SU-DHL-6 (cell line): ENCODE data around the gene FRY.

Source experiments
- H2AFZ ChIP-seq: fragments of 200-600 bp; sonication (generic); 2 replicates; pipeline ENCODE4 v1.6.1; 2014; ENCODE audit warnings: low read depth, mild to moderate bottlenecking, moderate library complexity, mixed read lengths, antibody characterized with exemption, low read length; ENCODE audit not compliant: severe bottlenecking
- H3F3A ChIP-seq: fragments of 200-600 bp; shearing (Covaris generic); 2 replicates; pipeline ENCODE4 v1.6.0; 2016; ENCODE audit warnings: antibody characterized with exemption, mild to moderate bottlenecking; ENCODE audit not compliant: insufficient read depth
- H3K27ac ChIP-seq: fragments of 200-600 bp; sonication (generic); 2 replicates; pipeline ENCODE4 v1.5.1; 2016; ENCODE audit warnings: low read depth, mild to moderate bottlenecking, low read length, moderate library complexity, mixed read lengths
- H3K27me3 ChIP-seq: fragments of 200-600 bp; sonication (generic), shearing (Covaris generic); 2 replicates; pipeline ENCODE4 v1.6.0; 2014; ENCODE audit warnings: mild to moderate bottlenecking, low read length
- H3K36me3 ChIP-seq: fragments of 200-600 bp; sonication (generic); 2 replicates; pipeline ENCODE4 v1.6.1; 2014; ENCODE audit warnings: mild to moderate bottlenecking, low read length, mixed read lengths
- H3K4me2 ChIP-seq: fragments of 300-600, 200-600 bp; shearing (Covaris generic), sonication (generic); 2 replicates; pipeline ENCODE4 v1.6.0; 2014; ENCODE audit warnings: low read length, low read depth, mild to moderate bottlenecking; ENCODE audit not compliant: poor library complexity, severe bottlenecking
- H3K4me3 ChIP-seq: fragments of 200-600 bp; sonication (generic); 2 replicates; pipeline ENCODE4 v1.5.1; 2014; ENCODE audit warnings: antibody characterized with exemption, low read length, mild to moderate bottlenecking, mixed read lengths; ENCODE audit not compliant: insufficient read depth, poor library complexity, severe bottlenecking
- H3K79me2 ChIP-seq: fragments of 200-600 bp; sonication (generic); 2 replicates; pipeline ENCODE4 v1.6.1; 2014; ENCODE audit warnings: mild to moderate bottlenecking, low read length, moderate library complexity; ENCODE audit not compliant: insufficient read depth
- H3K9ac ChIP-seq: fragments of 200-600 bp; sonication (generic); 2 replicates; pipeline ENCODE4 v1.7.0; 2014; ENCODE audit warnings: mild to moderate bottlenecking, low read length
- H3K9me2 ChIP-seq: fragments of 200-600 bp; sonication (generic); replicated peaks from 2 replicates; pipeline ENCODE4 v1.6.1; 2014; ENCODE audit warnings: low read length; ENCODE audit not compliant: insufficient read depth
- H3K9me3 ChIP-seq: fragments of 200-600 bp; sonication (generic); 2 replicates; pipeline ENCODE4 v1.6.1; 2014; ENCODE audit warnings: low read length, mixed read lengths; ENCODE audit not compliant: insufficient read depth
- H4K20me1 ChIP-seq: fragments of 200-600 bp; sonication (generic); 2 replicates; pipeline ENCODE4 v1.6.1; 2014; ENCODE audit warnings: low read depth, mild to moderate bottlenecking, antibody characterized with exemption, low read length, moderate library complexity, mixed read lengths
- CTCF ChIP-seq: fragments of 200-600 bp; sonication (generic); IDR thresholded peaks from one replicate; pipeline ENCODE4 v1.5.1; 2017; ENCODE audit warnings: antibody characterized with exemption, mild to moderate bottlenecking, low read length, moderate library complexity; ENCODE audit not compliant: insufficient read depth, poor library complexity, severe bottlenecking
- EZH2phosphoT487 ChIP-seq: fragments of 200-600 bp; sonication (generic), shearing (Covaris generic); conservative IDR thresholded peaks from 2 replicates; pipeline ENCODE4 v1.6.1; 2018; ENCODE audit warnings: mild to moderate bottlenecking, antibody characterized with exemption, low read length, moderate library complexity, mixed read lengths

The FRY gene

GRCh38 chr13:32316028-32316339 lies 284.4 kb downstream of the FRY start:
- Histone ChIP-seq H3K4me3 (peak overlapping the region; percentile 68), H3K9ac (peak overlapping the region; percentile 69), H3F3A (peaks cover 7% of the 10 kb centered on the region), H3K36me3 (peaks cover 30% of the 10 kb centered on the region), H3K27ac (peak overlapping the region; percentile 85), H3K27me3 (no peaks in the 10 kb centered on the region), H3K9me3 (no peaks in the 10 kb centered on the region), H3K4me2 (peak overlapping the region; percentile 94), H2AFZ (peak overlapping the region; percentile 87), H4K20me1 (no peaks in the 10 kb centered on the region), H3K9me2 (no peaks in the 10 kb centered on the region), H3K79me2 (peaks cover 27% of the 10 kb centered on the region)
- TF ChIP-seq EZH2phosphoT487: no peak
- no peak for TF ChIP-seq CTCF

- Histone ChIP-seq H3K9me3 (no peaks in the 10 kb centered on the region), H3K27me3 (no peaks in the 10 kb centered on the region), H3K9ac (peak overlapping the region; percentile 69), H3K4me3 (peak overlapping the region; percentile 68), H3F3A (peaks cover 7% of the 10 kb centered on the region), H3K36me3 (peaks cover 32% of the 10 kb centered on the region), H3K9me2 (no peaks in the 10 kb centered on the region), H2AFZ (peak overlapping the region; percentile 87), H4K20me1 (no peaks in the 10 kb centered on the region), H3K4me2 (peak overlapping the region; percentile 94), H3K27ac (peak overlapping the region; percentile 85), H3K79me2 (peaks cover 27% of the 10 kb centered on the region)
- TF ChIP-seq EZH2phosphoT487 (no peak), CTCF (no peak)
These were observed 284.9 kb downstream of the FRY start for GRCh38 chr13:32316501-32316900.

GRCh38 chr13:32317716-32318465 lies 286.3 kb downstream of the FRY start:
- TF ChIP-seq EZH2phosphoT487 (no peak), CTCF (no peak)
- Histone ChIP-seq H4K20me1 (no peaks in the 10 kb centered on the region), H3K4me3 (no peak overlapping the region), H3F3A (peaks cover 7% of the 10 kb centered on the region), H3K9me2 (no peaks in the 10 kb centered on the region), H3K9ac (no peak overlapping the region), H3K4me2 (peak overlapping the region; percentile 94), H2AFZ (no peak overlapping the region), H3K9me3 (no peaks in the 10 kb centered on the region), H3K79me2 (peaks cover 34% of the 10 kb centered on the region), H3K36me3 (peaks cover 38% of the 10 kb centered on the region), H3K27me3 (no peaks in the 10 kb centered on the region), H3K27ac (no peak overlapping the region)
